Measurements from ENCODE around the gene ROR2.

The ROR2 gene

DNA sequence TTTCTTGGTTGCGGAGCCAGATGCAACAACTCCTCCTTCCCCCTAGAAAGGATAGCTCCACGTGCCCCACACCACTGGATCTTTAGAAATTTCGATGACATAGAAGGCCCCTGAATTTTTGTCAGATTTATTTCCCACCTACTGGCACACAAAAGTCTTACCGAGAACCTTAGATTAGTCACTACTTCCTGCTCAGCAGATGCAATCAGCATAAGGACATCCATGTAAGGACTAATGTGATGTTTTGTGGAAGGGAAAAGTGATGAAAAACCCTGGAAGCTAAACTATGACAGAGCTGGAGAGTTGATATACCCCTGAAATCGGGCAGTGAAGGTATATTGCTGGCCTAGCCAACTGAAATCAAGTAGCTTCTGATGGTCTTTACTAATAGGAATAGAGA lies 400.9 kb downstream of the ROR2 start:
- TF ChIP-seq, protein P1, sequence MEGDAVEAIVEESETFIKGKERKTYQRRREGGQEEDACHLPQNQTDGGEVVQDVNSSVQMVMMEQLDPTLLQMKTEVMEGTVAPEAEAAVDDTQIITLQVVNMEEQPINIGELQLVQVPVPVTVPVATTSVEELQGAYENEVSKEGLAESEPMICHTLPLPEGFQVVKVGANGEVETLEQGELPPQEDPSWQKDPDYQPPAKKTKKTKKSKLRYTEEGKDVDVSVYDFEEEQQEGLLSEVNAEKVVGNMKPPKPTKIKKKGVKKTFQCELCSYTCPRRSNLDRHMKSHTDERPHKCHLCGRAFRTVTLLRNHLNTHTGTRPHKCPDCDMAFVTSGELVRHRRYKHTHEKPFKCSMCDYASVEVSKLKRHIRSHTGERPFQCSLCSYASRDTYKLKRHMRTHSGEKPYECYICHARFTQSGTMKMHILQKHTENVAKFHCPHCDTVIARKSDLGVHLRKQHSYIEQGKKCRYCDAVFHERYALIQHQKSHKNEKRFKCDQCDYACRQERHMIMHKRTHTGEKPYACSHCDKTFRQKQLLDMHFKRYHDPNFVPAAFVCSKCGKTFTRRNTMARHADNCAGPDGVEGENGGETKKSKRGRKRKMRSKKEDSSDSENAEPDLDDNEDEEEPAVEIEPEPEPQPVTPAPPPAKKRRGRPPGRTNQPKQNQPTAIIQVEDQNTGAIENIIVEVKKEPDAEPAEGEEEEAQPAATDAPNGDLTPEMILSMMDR (IDR thresholded peaks at IDR 0.05): no peak

DNA sequence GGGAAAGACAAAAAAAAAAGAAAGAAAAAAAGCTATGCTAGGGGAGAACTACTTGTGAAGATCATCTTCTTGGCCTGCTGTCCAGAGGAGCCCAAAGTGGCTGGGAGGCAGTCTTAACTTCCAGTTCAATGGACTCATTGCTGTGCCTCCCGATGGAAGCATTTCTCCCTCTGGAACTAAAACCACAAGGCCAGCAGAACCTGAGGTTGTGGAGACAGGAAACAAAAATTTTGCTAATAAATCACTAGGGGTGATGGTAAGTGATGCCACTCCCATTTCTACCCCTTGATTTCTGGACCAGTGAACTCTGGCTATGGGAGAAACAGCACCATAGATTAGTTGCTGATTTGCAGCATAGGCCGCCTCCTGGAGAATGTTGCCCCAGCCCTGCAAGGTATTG lies 402.9 kb downstream of the ROR2 start:
- TF ChIP-seq, protein P1 (IDR thresholded peaks at IDR 0.05): no peak

DNA sequence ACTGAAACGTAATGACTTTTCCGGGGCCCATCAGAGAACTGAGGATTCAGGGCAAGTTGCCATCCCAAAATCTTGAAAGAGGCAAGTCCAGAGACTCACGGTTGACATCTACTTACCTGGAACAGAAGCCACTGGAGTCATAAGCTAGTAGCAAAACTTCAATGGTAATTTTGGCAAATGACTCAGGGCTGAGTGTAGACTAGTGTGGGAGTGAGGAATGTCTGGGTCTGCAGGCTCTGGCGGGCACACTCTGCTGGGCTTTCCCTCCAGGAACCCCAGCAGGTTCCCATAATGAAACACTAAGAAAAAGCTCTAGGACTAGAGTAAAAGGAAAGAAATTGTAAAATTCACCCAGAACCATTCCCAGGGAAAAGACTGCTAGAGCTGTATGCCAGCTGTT lies 403.5 kb downstream of the ROR2 start:
- TF ChIP-seq, protein P1 (IDR thresholded peaks at IDR 0.05): no peak

DNA sequence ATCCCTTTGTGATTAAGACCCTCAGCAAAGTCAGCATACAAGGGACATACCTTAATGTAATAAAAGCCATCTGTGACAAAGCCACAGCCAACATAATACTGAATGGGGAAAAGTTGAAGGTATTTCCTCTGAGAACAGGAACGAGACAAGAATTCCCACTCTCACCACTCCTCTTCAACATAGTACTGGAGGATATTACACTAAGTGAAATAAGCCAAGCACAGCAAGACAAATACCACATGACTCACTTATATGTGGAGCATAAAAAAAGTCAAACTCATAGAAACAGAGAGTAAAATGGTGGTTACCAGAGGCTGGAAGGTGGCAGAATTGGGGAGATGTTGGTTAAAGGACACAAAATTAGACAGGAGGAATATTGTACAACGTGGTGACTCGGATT lies 408.3 kb downstream of the ROR2 start:
- TF ChIP-seq, protein P1 (IDR thresholded peaks at IDR 0.05): no peak

DNA sequence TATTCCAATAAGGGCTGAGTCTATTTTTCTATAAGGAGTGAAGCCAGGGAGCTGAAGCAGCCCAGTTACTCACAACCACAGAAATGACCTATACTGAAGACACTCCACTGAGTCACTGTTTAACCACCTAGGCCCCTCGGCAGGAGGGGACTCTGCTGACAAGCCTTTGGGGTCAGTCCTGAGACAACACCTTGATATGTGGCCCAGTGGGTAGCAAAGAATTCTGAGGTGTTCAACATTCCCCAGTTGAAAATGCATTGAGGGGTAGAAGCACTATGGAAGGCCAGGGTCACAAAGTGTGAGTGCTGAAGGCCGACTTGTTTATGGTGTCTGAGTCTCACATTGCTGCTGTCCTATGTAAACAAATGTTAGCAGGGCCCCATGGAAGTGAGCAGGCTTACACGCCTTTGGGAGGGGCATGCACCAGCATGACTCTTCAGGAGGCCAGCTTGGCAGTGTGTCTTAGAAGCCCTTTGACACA lies 413.8 kb downstream of the ROR2 start:
- TF ChIP-seq, protein P1 (IDR thresholded peaks at IDR 0.05): no peak

DNA sequence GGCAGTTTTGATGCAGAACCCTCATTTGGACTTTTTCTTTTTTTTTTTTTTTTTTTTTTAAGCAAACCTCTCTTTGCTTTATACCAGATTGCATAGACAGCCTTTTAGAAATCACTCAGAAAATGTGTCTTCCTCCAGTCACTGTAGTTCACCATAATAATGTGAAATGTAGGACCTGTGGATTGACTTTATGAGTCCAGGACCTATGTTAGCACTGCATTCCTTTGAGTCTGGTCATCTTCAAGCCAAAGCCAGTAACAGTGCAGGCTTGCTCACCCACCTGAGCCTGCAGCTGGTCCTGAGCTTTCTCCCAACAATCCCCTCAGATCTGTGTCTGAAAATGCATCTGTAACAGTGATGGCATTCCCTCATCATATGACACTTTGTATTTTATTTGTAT lies 415.7 kb downstream of the ROR2 start:
- TF ChIP-seq, protein P1 (IDR thresholded peaks at IDR 0.05): no peak

DNA sequence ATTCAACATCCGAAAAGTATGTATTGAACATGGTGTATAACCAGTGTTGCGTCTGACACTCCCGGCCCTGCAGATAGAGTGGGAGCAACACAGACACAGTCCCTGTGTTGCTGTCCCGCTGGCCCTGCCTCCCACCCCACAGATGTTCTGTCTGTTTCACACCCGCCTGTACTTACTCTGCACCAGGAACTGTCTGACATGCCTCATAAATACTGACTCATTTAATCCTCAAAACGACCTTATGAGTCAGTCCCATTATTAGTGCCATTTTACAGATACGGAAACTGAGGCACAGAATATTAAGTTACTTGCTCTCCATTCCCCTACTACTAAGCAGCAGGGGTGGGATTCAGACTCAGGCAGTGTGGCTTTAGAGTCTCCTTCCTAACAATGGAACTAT lies 416.6 kb downstream of the ROR2 start:
- TF ChIP-seq, protein P1 (IDR thresholded peaks at IDR 0.05): no peak

DNA sequence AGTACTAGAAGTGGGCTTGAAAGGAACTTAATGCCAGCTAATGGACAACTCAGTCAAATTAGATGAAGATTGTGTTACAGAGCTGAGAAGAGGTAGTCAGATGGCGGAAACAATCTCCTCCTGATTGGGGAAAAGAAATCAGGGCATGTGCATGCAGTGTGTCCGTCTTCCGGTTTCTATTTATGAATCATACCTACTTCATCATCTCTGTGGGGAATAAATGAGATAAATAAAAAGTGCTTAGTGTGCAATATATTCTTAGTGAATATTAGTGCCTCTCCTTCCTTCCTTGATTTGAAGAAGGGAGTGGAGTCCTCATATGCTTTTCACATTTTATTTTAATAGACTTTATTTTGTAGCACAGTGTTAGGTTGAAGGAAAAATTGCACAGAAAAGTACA lies 417.7 kb downstream of the ROR2 start:
- TF ChIP-seq, protein P1 (IDR thresholded peaks at IDR 0.05): no peak
